Hematopoietic multipotent progenitor cell treated with erythropoietin and hydrocortisone succinate and interleukin-3 and kit ligand, for 17 days (in vitro differentiated cells): ENCODE measurements around the gene EXOC4.

Experiments used
- DNase-seq: peaks from one replicate; pipeline ENCODE4 v3.0.0-alpha.2; 2015; ENCODE audit warnings: low spot score

EXOC4 gene

DNA sequence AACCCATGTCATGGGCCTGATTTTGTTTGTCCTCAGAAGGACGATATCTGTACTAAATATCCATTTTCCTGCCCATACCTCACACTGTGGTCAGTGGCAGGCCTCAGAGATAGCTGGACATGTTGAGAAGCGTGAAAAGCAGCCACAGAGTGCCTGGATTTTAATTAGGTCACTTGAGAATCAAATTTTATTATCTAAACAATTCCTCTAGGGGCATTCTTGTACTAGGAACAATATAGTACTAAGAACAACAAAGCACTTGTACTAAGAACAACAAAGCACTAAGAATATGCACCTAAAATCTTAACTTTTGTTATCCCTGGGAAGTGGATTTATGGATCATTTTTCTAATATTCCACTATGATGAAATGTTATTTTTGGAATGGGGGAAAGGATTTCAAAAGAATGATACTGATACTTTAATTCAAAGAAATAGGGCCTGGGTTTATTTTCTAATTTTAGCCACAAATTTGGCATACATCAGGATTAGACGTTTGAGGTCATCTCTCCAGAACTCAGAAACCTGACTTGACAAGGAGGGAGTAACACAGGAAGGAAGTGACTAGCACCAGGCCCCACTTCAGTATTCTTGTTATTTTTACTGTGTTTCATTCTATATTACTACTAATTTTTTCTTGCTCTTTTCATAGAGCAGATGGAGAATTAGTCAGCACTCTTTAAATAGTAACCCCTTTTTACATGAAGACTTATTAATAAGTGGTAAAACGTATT is 112.2 kb downstream of the EXOC4 start:
- DNase-seq, result no peak

DNA sequence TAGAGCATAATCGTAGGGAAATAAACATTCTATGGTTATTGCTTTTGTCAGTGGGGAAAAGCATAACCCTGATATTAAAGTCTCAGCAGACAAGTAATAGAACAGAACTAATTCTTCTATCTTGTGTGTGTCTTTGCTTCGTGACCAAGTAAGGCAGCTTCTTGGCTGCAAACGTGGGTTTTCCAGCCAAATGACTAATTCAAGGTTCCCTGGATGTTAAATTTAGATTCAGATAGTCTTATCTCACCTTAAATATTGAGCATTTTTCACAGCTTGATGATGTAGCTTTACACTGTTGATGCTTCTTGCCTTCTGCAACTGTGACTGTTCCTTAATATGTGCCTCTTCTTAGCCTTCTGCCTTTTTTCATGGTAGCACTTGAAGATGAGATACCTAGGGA is 113.0 kb downstream of the EXOC4 start:
- DNase-seq, result no peak

DNA sequence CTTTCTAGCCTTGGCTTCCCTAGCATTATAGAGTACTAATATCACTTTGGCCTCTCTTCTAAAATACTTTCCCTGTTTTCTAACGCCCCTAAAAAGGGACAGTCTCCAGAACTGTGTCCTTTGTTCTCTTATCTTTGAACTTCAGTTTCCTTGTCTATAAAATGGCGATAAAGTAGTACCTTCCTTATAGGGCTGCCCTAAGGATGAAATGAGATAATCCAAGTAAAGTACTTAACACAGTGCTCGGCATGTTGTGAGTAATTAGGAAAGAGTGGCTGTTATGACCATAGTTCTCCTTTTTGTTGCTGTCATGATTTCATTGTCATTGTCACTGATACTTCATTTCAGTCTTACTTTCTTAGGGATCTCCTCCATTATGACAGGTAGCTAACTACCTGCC is 114.7 kb downstream of the EXOC4 start:
- DNase-seq, result no peak

DNA sequence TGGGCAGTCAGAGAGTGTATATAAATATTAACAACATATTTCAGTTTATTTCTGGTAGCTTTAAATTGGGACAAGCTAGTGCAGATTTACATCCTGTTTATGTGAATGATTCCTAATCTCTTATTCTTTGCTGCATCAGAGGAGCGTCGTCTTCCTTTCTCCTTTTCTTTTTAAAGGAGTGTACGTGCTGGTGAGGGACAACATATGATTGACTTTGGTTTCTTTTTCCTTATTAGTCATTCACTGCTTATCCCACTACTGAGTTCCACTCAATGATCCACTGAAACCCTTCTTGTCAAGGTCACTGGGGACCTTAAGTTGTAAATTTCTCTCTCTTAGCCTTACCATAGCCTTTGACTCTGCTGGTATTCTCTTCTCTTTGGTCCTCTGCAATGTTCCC is 116.3 kb downstream of the EXOC4 start:
- DNase-seq, result no peak

DNA sequence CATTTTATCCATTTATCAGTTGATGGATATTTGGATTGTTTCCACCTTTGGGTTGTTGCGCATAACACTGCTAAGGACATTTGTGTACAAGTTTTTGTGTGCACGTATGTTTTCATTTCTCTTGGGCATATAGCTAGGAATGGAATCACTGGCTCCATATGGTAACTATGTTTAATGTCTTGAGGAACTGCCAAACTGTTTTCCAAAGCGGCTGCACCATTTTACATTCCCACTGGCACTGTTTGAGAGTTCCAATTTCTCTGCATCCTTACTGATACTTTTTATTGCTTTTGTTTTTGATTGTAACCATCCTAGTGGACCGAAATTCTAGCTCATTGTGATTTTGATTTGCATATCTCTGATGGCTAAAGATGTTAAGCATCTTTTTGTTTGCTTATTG is 118.7 kb downstream of the EXOC4 start:
- no peak for DNase-seq

DNA sequence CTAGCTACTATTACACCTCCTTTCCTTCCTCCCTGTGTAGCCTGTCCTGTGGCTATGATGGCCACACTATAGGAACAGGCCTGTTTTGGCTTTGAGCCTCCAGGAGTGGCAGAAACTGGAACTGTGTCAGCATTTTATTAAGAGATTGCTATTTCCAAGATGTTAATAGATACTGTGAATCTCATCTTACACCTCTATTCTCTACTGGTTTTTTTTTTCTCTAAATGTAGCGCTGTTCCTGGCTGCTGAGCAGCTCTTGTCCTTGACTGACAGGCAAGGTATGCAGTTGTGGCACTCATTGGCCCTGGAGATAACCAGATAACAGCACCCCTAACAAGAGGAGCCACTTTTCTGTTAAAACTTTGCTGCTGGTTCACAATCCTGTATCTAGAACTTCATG is 119.5 kb downstream of the EXOC4 start:
- DNase-seq, result no peak

DNA sequence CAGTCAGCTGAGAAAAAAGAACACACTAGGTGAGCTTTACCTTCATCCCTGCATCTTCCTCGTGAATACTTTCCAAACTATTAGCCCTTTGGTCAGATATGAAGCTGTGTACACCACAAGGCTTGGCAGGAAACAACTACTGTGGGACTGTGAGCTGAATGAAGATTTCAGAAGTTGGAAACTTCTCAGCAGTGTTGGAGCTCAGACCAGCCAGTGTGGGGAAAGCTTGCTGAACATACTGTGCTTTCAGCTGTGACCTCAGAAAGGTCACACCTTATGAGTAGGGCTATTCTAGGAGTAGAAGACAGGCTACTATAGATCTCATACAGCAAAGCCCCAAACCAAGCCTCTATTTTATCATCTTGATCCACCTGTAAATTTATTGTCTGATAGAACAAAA is 123.6 kb downstream of the EXOC4 start:
- no peak for DNase-seq

DNA sequence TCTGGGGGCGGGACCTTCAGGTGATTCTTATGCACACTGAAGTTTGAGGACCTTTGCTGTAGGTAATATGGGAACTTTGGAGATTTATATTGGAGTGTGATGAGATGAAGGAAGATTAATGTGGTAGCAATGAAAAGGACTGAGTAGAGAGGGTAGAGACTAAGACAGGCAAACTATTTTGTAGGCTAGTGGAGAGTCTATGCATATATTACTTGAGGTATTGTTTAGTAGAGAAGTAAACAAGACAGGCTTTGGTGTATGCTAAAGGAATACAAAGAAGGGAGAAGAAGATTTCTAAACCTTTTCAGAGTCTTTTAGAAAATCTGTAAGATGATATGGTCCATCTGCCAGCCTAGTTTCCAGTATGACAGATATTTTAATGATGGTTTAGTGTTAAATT is 129.1 kb downstream of the EXOC4 start:
- no peak for DNase-seq

DNA sequence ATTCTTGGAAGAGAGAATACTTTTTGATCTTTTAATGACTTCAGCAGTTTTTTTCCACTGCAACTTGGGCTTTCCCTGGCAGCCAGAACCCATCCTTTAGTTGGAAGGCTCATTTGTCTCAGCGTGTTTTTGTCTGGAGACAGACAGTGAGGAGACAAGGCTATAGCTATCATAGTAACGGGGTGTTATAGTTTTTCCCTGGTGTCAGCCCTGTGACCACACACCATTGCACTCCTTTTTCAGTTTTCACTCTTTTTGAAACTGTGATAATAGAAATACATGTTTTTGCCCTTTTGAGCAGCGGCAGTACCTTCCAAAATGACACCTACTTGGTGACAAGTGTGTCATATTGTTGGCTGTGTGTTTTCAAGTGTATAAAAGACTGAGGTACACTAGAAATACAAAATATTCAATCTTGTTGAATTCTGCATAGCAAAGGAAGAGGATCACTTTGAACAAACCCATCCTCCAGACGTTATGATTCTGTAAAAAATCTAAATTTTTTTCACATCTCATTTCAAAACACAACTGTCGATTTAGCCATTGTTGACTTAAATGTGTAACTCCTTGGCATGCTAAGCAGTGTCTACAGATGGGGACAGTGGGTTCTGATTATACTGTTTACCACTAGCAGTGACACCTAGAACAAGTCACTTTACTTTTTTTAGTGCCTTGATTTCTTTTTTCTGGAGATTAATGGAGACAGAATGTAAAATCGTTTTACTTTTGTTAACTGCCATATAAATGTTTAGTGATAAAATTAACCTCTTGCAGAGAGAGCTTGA is 130.1 kb downstream of the EXOC4 start:
- no peak for DNase-seq

DNA sequence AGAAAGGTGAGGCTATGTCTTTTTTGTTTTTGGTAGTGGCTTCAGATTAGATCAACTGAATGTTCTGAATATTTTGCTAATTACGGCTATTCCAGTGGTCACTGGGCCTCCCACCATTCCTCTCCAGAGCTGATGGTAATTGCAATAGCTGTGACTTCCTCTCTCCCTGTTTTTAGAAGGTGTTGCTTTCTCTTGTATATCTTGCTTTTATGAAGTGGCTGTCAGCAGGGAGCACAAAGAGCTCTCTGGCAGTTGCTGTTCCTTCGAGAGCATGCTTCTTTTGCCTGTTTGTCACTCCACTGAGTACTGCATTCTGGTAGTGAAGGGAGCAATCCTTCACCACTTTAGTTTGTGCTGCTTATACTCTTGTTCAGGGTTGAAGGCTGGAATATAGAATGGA is 133.3 kb downstream of the EXOC4 start:
- no peak for DNase-seq

DNA sequence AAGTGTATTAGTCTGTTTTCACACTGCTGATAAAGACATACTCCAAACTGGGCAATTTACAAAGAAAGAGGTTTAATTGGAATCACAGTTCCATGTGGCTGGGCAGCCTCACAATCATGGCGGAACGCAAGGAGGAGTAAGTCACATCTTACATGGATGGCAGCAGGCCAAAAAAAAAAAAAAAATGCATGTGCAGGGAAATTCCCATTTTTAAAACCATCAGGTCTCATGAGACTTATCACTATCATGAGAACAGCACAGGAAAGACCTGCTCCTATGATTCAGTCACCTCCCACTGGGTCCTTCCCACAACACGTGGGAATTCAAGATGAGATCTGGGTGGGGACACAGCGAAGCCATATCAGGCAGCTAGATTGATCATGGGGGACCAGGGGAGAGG is 136.8 kb downstream of the EXOC4 start:
- DNase-seq, result no peak

DNA sequence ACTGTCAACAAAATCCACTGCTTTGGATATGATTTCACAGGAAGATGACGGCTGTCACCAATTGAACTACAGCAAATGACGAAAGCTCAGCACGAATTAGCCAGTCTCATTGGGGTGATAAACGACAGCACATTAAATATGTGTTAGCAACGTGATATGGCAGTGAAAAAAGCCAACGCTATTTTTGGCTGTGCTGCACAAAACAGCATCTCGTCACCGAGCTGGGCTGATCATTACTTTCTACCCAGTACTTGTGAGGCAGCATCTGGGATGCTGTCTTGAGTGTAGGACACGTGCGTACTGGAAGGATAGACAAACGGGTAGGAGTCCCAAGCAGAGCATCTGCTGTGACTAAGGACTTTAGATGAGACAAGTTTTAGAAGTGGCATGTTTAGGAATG is 138.3 kb downstream of the EXOC4 start:
- DNase-seq, result no peak

DNA sequence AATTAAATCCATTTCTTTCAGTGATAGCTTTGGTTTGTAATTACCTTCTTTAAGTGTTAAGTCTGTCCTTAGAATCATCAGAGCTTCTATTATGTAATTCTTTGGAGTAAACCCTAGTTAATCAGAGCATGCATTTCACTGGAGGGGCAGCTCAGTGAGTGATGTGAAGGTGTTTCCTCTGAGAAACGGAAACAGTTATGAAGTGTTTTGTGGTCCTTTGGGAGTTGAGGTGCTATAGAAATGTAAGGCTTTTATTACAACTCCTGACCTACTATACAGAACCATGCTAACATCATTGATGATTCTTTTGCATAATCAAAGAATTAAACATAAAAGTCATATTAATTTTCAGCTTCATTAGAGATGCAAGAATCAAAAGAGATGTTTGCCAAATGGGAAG is 141.5 kb downstream of the EXOC4 start:
- no peak for DNase-seq

DNA sequence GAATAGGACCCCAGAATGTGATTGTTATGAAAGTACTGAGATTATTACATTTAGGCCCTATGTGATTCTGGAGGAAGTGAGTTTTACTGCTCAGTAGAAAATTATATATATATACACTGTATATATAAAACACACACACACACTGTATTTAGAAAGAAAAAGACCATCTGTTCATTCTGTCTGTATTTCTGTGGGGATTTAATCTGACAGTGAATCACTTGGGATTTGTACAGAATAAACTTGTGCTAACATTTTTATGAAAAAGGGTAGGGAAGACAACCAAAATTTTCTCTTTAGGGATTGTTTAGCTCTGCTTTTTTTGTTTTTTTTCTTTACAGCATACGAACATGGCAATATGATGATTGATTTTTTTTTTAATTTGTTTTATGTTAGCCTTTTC is 142.7 kb downstream of the EXOC4 start:
- DNase-seq, result no peak

DNA sequence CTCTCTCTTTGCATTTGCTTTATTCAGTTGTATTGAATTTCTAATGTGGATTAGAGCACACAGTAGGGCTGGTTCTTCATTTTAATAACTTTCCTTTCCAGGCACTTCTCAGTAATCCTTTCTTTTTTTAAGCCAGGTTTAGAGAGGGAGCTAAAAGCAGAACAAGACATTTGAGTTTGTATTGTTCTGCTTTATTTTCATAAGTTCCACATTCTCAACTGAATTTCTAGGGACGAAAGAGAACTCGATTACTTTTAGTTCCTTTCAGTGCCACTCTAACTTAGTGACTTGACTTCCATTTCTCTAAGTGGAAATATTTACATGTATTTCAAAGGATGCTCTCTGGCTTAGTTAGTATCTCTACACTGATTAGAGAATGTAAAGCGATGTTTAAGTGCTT is 145.6 kb downstream of the EXOC4 start:
- no peak for DNase-seq

DNA sequence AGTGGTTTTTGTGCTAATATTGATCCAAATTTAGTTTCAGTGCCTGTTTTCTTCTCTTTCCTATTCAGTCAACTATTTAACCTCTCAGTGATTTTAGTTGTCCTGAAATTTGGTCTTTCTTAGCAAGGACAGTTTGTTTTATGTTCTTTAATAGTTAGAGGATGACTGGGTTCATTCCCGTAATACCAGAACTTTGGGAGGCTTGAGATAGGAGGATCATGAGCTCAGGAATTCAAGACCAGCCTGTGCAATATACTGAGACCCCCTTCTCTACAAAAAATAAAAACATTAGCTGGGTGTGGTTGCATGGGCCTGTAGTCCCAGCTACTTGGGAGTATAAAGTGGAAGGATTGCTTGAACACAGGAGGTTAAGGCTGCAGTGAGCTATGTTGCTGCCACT is 148.3 kb downstream of the EXOC4 start:
- DNase-seq, result no peak

DNA sequence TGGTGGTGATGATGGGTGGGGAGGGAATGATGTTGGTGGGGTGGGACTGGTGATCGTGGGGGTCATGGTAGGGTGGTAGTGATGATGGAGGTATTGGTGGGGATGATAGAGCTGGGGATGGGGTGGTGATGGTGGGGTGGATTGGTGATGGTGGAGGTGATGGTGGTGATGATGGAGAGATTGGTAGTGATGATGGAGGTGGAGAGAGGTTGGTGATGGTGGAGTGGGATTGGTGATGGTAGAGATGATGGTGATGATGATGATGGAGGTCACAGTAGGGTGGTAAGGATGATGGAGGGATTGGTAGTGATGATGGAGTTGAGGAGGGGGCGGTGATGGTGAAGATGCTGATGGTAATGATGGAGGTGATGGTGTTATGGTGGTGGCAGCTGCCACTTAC is 155.3 kb downstream of the EXOC4 start:
- DNase-seq, result no peak

DNA sequence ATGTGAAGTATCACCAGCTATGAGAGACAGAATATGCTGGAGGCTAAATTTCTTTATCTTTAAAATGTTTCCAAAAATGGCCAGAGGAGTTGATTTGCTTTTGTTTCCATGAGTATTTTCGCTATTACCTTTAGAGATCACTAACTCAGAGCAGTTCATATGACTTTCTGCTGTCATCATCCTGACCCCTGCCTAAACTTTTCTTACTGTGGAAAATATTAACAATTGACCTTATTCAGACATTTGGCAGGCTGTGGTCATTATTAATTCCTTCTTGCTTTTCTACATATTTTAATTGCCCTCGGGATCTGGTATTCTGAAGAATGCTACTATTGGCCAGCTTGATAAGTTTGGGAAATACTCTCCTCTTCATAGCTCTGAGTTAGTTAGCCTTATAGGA is 156.5 kb downstream of the EXOC4 start:
- DNase-seq, result no peak

DNA sequence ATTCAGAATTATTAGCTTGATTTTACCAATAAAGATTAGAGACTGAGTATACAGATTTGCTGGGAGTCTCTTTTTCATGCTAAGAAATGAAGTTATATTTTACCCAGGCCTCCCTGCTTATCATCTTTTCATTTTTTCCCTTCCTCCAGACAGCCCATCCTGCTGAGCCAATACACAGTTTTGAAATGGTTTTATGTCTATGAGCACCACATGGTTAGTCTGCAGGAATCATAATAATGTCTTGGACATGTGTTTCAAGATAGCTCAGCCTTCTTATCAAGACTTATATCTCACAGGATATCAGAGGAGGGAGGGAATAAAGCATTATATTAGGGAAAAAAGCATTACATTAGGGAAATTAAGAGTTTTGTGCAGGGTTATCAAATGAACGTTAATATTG is 157.1 kb downstream of the EXOC4 start:
- DNase-seq, result no peak

DNA sequence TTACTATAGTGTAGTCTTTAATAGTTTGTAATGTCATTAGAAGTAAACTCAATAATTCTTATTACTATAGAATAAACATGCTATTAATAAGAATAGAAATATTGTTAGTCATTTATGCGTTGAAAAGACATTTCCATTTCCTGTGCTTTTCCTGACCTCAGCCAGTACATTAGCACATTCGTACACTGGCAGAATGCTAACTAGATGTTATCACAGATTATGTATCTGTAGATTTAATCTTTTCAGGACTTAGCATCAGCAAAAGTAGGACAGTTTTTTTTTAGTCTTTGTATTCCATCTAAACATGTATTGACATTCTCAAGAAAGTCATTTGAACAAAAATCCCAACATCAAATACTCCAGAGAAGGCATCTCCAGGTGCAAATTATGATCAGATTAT is 158.5 kb downstream of the EXOC4 start:
- no peak for DNase-seq

DNA sequence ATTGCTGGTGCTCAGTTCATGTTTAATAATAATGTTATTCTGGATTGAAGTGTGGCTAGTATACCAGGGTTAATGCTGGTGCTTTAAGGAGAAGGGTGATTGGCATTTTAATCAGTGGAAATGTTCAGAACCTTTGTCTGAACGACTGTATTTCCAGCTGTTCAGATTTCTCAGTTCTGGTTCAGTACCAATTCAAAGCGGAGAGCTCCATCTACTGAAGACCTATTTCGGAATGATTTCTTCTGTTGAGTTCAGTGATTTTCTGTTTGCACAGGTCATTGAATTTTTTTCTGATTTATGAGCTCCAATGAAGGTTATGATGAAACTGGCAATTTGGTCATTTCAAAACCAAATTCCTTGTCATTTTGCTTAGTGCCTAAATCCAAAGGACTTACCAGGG is 160.1 kb downstream of the EXOC4 start:
- no peak for DNase-seq

DNA sequence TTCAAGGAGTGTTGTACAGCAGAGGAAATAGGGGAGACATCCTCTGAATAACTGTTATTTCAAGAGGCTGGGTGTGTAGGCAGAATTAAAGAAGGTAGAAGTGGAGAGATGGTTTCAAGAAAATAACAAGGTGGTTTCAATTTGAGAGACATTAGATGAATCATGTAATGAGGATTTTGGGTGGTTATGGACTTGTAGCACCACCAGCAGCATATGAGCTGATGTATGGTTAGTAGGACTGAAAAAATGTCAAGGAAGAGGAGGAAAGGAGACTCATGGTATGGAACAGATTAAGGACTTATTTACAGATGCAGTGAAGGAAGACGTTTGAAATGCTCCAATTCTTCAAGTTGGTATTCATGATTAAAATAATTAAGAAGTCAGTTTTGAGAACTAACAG is 166.2 kb downstream of the EXOC4 start:
- no peak for DNase-seq

DNA sequence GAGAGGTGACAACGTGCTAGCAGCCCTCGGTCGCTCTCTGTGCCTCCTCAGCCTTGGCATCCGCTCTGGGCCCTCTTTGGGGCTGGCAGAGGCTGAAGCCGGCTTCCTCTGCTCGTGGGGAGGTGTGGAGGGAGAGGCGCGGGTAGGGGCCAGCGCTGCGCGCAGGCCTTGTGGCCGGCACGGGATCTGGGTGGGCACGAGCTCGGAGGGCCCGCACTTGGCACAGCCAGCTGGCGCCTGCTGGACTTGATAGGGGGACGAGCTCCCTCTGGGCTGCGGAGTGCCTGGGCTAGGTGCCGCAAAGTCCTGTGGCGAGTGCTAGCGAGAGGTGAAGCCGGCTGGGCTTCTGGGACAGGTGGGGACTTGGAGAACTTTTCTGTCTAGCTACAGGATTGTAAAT is 170.7 kb downstream of the EXOC4 start:
- no peak for DNase-seq

DNA sequence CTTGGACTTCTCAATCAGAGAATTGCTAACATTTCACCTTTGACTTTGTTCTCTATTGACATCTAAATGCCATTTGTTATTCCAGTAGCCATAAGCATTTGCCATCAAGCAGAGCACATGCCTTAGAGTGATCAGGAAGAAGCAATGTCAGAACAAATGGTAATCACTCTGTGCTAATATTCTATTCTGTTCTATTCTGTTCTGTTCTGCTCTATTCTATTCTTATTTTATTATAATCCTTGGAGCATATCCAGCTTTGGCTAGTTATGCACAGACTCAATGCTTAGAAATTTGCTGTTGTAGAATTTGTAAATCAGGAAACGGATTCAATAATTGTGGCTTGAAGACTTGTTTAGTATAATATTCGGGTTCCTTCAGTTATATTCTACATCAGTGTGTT is 175.4 kb downstream of the EXOC4 start:
- DNase-seq, result no peak
